GM18520 (cell line): ENCODE data around the gene TCTN3.
A peak's percentile ranks its signal among the peaks of the same experiment; 100 is the strongest.
"Not testable (repeated sequence)": the region's sequence is repeated elsewhere in the genome, so short reads cannot be mapped to it uniquely, and the experiment has no call there.

ENCODE experiments used
- ATAC-seq: cut with Tn5 transposase; IDR thresholded peaks from one replicate; pipeline ENCODE4 v1.9.1; 2021; ENCODE audit not compliant: unreplicated experiment

The TCTN3 gene

GRCh38 chr10:95693668-95694534 lies at the start of gene TCTN3:
TCTN3 (minus strand) TSS chr10:95693927; CDS start chr10:95693899, 28 bp downstream.
- peak; percentile 98 for ATAC-seq

GRCh38 chr10:95742962-95743535 lies 49.3 kb upstream of the TCTN3 start:
- no peak for ATAC-seq

- no peak for ATAC-seq
These were observed 48.8 kb upstream of the TCTN3 start for GRCh38 chr10:95742485-95742884.

- no peak for ATAC-seq
These were observed 48.2 kb upstream of the TCTN3 start for GRCh38 chr10:95741807-95742467.

- no peak for ATAC-seq
These were observed 45.3 kb upstream of the TCTN3 start for GRCh38 chr10:95739056-95739455.

- not testable (repeated sequence) for ATAC-seq
These were observed 39.2 kb upstream of the TCTN3 start for GRCh38 chr10:95732907-95733306.

- no peak for ATAC-seq
These were observed 36.5 kb upstream of the TCTN3 start for GRCh38 chr10:95730233-95730632.

GRCh38 chr10:95729323-95730055 lies 35.8 kb upstream of the TCTN3 start:
- ATAC-seq, result no peak

- no peak for ATAC-seq
These were observed 34.8 kb upstream of the TCTN3 start for GRCh38 chr10:95728526-95728925.

GRCh38 chr10:95722496-95722895 lies 28.8 kb upstream of the TCTN3 start:
- not testable (repeated sequence) for ATAC-seq

GRCh38 chr10:95720745-95721144 lies 27.0 kb upstream of the TCTN3 start:
- not testable (repeated sequence) for ATAC-seq

- no peak for ATAC-seq
These were observed 23.1 kb upstream of the TCTN3 start for GRCh38 chr10:95716866-95717265.

- no peak for ATAC-seq
These were observed 22.7 kb upstream of the TCTN3 start for GRCh38 chr10:95716466-95716865.

GRCh38 chr10:95711492-95711891 lies 17.8 kb upstream of the TCTN3 start:
- ATAC-seq, result no peak

GRCh38 chr10:95706990-95707389 lies 13.3 kb upstream of the TCTN3 start:
- no peak for ATAC-seq

- ATAC-seq, result no peak
These were observed 12.8 kb upstream of the TCTN3 start for GRCh38 chr10:95706573-95706972.

GRCh38 chr10:95698415-95698814 lies 4.7 kb upstream of the TCTN3 start:
- no peak for ATAC-seq

- peak; percentile 21 for ATAC-seq
These were observed 3.7 kb upstream of the TCTN3 start for GRCh38 chr10:95697429-95697828.

- no peak for ATAC-seq
These were observed 938 bp upstream of the TCTN3 start for GRCh38 chr10:95694665-95695064.

GRCh38 chr10:95693071-95693667 lies 558 bp downstream of the TCTN3 start:
- ATAC-seq, result no peak

- ATAC-seq, result no peak
These were observed 2.4 kb downstream of the TCTN3 start for GRCh38 chr10:95691281-95691680.
